ENCODE measurements around the gene COBL. TPM values are rescaled to one million over a fixed set of nuclear protein-coding genes. Genes with fewer than 3 reads are reported as not detected.

The COBL gene
- total and polyA plus RNA-seq, 2 of the 8 experiments (the other 6 are each of a cell fraction or from before 2014, with no cell fraction given), result 13.8 to 40.4 TPM

DNA sequence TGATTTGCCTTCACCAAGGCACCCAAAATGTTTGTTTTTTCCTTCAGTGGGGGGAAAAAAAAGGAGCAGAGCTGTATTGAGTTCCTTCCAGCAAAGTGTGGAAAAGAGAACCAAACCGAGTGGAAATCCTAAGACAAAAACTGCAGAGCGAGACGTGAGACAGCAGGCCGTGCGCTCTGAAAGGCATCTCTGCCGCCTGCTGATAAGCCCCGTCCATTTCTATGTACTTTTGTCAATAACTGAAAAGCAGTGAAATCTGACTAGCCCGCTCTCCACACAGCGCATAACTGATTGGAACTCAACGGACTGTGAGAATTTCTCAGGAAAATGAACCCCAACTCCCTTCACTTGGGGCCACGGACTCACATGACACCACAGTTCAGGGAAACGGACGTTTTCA lies 83.2 kb downstream of the COBL start:
- CTCF ChIA-PET (ENCODE audit: partially characterized antibody), result interaction anchor here (0.7 to 0.8 kb wide), 2 partner anchors 8 to 133 kb away, joined by 3 read pairs; no protein-coding TSS in a partner anchor
- H2BK12ac ChIP-seq (ENCODE audit: low read depth, low read length), result no peak overlapping the region
- no peak overlapping the region for H4K91ac ChIP-seq (replicated peaks; ENCODE audit: insufficient read length, low read length)
- no peak overlapping the region for H3K4me2 ChIP-seq (ENCODE audit: insufficient read depth in 1 of 2, low read depth in 2 of 2, low read length in 2 of 2)
- peaks cover 7 to 19% of the 10 kb centered on the region in 2 experiments for H4K20me1 ChIP-seq (replicated peaks in 1 of 2; ENCODE audit: control insufficient read depth in 1 of 2, insufficient read depth in 2 of 2, low read length in 2 of 2)
- no peak overlapping the region for H2BK5ac ChIP-seq (ENCODE audit: low read depth, low read length)
- H3K79me2 ChIP-seq (ENCODE audit: control insufficient read depth in 1 of 2, insufficient read depth in 2 of 2, low read length in 2 of 2), result peaks cover 0 to 42% of the 10 kb centered on the region in 2 experiments; a peak in 1 of 4 replicates
- no peaks in the 10 kb centered on the region; a peak in 1 of 7 replicates for H3K27me3 ChIP-seq (replicated peaks in 1 of 4; ENCODE audit: control insufficient read depth in 3 of 4, extremely low read depth in 1 of 4, insufficient read depth in 3 of 4, low read length in 3 of 4)
- no peak overlapping the region for H3K56ac ChIP-seq (replicated peaks; ENCODE audit: insufficient read length, low read depth, low read length)
- no peaks in the 10 kb centered on the region for H3K36me3 ChIP-seq (ENCODE audit: control insufficient read depth in 2 of 4, insufficient read depth in 4 of 4, low read length in 3 of 4)
- no peak for DNase-seq (ENCODE audit: low read depth in 1 of 2, low spot score in 2 of 2)
- POLR2A ChIA-PET (ENCODE audit: partially characterized antibody), result interaction anchor here (1.0 kb wide), 1 partner anchor 10 kb away, joined by 3 read pairs; no protein-coding TSS in a partner anchor
- peaks cover 24% of the 10 kb centered on the region for H3K79me1 ChIP-seq (ENCODE audit: low read depth, low read length)
- no peak overlapping the region for H3K23ac ChIP-seq (ENCODE audit: insufficient read length)
- no peaks in the 10 kb centered on the region for H3K9me3 ChIP-seq (ENCODE audit: insufficient read depth in 2 of 2, low read depth in 1 of 2, low read length in 1 of 2)
- H2AFZ ChIP-seq (ENCODE audit: low read length), result no peak overlapping the region
- H3K27ac ChIP-seq (ENCODE audit: low read depth, low read length), result no peak overlapping the region
- H3K14ac ChIP-seq (ENCODE audit: insufficient read length), result no peak overlapping the region
- no peak overlapping the region for H3K4ac ChIP-seq (replicated peaks; ENCODE audit: insufficient read length, low read depth, low read length)
- no peak overlapping the region for H2AK5ac ChIP-seq (ENCODE audit: low read depth, low read length)
- H3K4me1 ChIP-seq (replicated peaks in 1 of 4; ENCODE audit: control insufficient read depth in 3 of 4, insufficient read depth in 4 of 4, low read length in 3 of 4), result peaks cover 5 to 8% (median 7%) of the 10 kb centered on the region in 4 experiments; a peak in 6 of 7 replicates
- WGBS, 2 experiments (ENCODE audit: extremely low coverage in 1 of 2, insufficient coverage in 1 of 2, insufficient read length in 1 of 2, insufficient replicate concordance in 2 of 2, low coverage in 1 of 2, low lambda C conversion rate in 2 of 2, missing lambda C conversion rate in 1 of 2), result 88% methylated on average over 13 of the region's 13 CpGs; no CpG with 5 or more reads in 1 of the 2 experiments
- no peak overlapping the region for H3K9ac ChIP-seq (replicated peaks in 1 of 4; ENCODE audit: extremely low read depth in 1 of 4, low read depth in 3 of 4, low read length in 3 of 4)
- no peak overlapping the region for H2BK20ac ChIP-seq (ENCODE audit: low read length)
- no peak overlapping the region for H3K4me3 ChIP-seq (ENCODE audit: extremely low read depth in 1 of 4, insufficient read depth in 2 of 4, low read depth in 3 of 4, low read length in 4 of 4)
- no peak overlapping the region for H2BK120ac ChIP-seq (replicated peaks; ENCODE audit: low read depth, low read length)
- no peak for TF ChIP-seq POLR2AphosphoS5 (IDR thresholded peaks at IDR 0.05; ENCODE audit: low read depth, low read length)
- no peak for TF ChIP-seq CTBP2 (IDR thresholded peaks at IDR 0.05; ENCODE audit: borderline replicate concordance, insufficient read depth, insufficient read length, low read length)
- no peak for TF ChIP-seq GABPA (IDR thresholded peaks at IDR 0.05; ENCODE audit: borderline replicate concordance, insufficient read depth, low read length)
- no peak for TF ChIP-seq JUN (IDR thresholded peaks at IDR 0.05; ENCODE audit: low read depth, low read length)
- TF ChIP-seq TCF12 (IDR thresholded peaks at IDR 0.05; ENCODE audit: low read depth, low read length), result no peak
- no peak for TF ChIP-seq SP2 (IDR thresholded peaks at IDR 0.05; ENCODE audit: low read length)
- TF ChIP-seq PHF8 (conservative IDR thresholded peaks at IDR 0.05; ENCODE audit: low read depth, low read length), result no peak
- TF ChIP-seq POU5F1 (IDR thresholded peaks at IDR 0.05; ENCODE audit: low read depth, low read length), result no peak
- TF ChIP-seq CBX8 (IDR thresholded peaks at IDR 0.05; ENCODE audit: borderline replicate concordance, low read depth, low read length), result no peak
- no peak for TF ChIP-seq CBX5 (IDR thresholded peaks at IDR 0.05; ENCODE audit: low read depth, low read length)
- no peak for TF ChIP-seq SIX5 (IDR thresholded peaks at IDR 0.05; ENCODE audit: low read depth, low read length)
- no peak for TF ChIP-seq NANOG (IDR thresholded peaks at IDR 0.05; ENCODE audit: insufficient read depth, low read depth, low read length, poor library complexity, severe bottlenecking)
- H4K8ac ChIP-seq (ENCODE audit: extremely low read depth, insufficient read depth, low read length), result no peak overlapping the region; the same call in 1 of the 2 replicates
- FAIRE-seq, result no peak
- H3K23me2 ChIP-seq (ENCODE audit: low read depth, low read length), result no peaks in the 10 kb centered on the region
- no peak overlapping the region for H4K5ac ChIP-seq (ENCODE audit: insufficient read length, low read depth, low read length)
- H3K18ac ChIP-seq (ENCODE audit: extremely low read depth, low read length), result no peak overlapping the region
- no peak overlapping the region for H2BK15ac ChIP-seq (ENCODE audit: low read length)
